Keratinocyte (primary cell): ENCODE data around the gene NPHS1. TPM values are rescaled to one million over a fixed set of nuclear protein-coding genes. Genes with fewer than 3 reads are reported as not detected.
"Not testable (repeated sequence)": the region's sequence is repeated elsewhere in the genome, so short reads cannot be mapped to it uniquely, and the experiment has no call there.

Experiments used
- DNase-seq: peaks from one replicate; pipeline ENCODE4 v3.0.0-alpha.2; 2011; ENCODE audit warnings: low read depth, missing footprints, low spot score
- FAIRE-seq: peaks from 2 replicates; lab custom pipeline; 2011; peaks lifted over from hg19 to GRCh38; lab: Jason Lieb, UNC
- H2AFZ ChIP-seq: 2 replicates; pipeline ENCODE4 v1.6.0; 2012; ENCODE audit warnings: low read length, control low read depth, inconsistent platforms; ENCODE audit not compliant: control insufficient read depth
- H3K27ac ChIP-seq: 2 replicates; pipeline ENCODE4 v1.5.1; 2011; ENCODE audit warnings: low read length; ENCODE audit not compliant: control insufficient read depth, insufficient read depth
- H3K27me3 ChIP-seq: 3 replicates; pipeline ENCODE4 v1.6.0; 2011; ENCODE audit warnings: low read length; ENCODE audit not compliant: control insufficient read depth, insufficient read depth; ENCODE audit errors: extremely low read depth
- H3K36me3 ChIP-seq, 2 experiments: 2 replicates in 1 of 2; 3 replicates in 1 of 2; pipeline ENCODE4 v1.5.1; 2011; ENCODE audit warnings: low read length in 2 of 2, mild to moderate bottlenecking in 1 of 2; ENCODE audit not compliant: control insufficient read depth in 2 of 2, insufficient read depth in 2 of 2; ENCODE audit errors: extremely low read depth in 1 of 2
- H3K4me1 ChIP-seq: 3 replicates; pipeline ENCODE4 v1.5.1; 2011; ENCODE audit warnings: low read length; ENCODE audit not compliant: control insufficient read depth, insufficient read depth; ENCODE audit errors: extremely low read depth
- H3K4me2 ChIP-seq: 3 replicates; pipeline ENCODE4 v1.6.0; 2011; ENCODE audit warnings: low read depth, low read length; ENCODE audit not compliant: control insufficient read depth, insufficient read depth; ENCODE audit errors: extremely low read depth
- H3K4me3 ChIP-seq, 3 experiments: fragments of 200-600 bp in 1 of 3; sonication (generic) in 1 of 3; 2 replicates in 2 of 3; 3 replicates in 1 of 3; pipeline ENCODE4 v1.5.1; 2011 to 2016; ENCODE audit warnings: low read length in 3 of 3, mild to moderate bottlenecking in 3 of 3, control low read depth in 2 of 3, inconsistent platforms in 1 of 3, low read depth in 1 of 3, mixed read lengths in 1 of 3, mixed run types in 1 of 3, moderate library complexity in 1 of 3; ENCODE audit not compliant: control insufficient read depth in 2 of 3, insufficient read depth in 2 of 3; ENCODE audit errors: extremely low read depth in 1 of 3
- H3K79me2 ChIP-seq: 2 replicates; pipeline ENCODE4 v1.6.0; 2012; ENCODE audit warnings: low read length; ENCODE audit not compliant: control insufficient read depth, insufficient read depth
- H3K9ac ChIP-seq: 3 replicates; pipeline ENCODE4 v1.6.0; 2011; ENCODE audit warnings: low read length; ENCODE audit not compliant: control insufficient read depth, insufficient read depth; ENCODE audit errors: extremely low read depth
- H3K9me1 ChIP-seq: 3 replicates; pipeline ENCODE4 v1.6.0; 2011; ENCODE audit warnings: low read length; ENCODE audit not compliant: control insufficient read depth, insufficient read depth; ENCODE audit errors: extremely low read depth
- H3K9me3 ChIP-seq: 2 replicates; pipeline ENCODE4 v1.5.1; 2012; ENCODE audit warnings: low read depth, low read length; ENCODE audit not compliant: control insufficient read depth
- H4K20me1 ChIP-seq: 3 replicates; pipeline ENCODE4 v1.6.0; 2011; ENCODE audit warnings: low read length; ENCODE audit not compliant: control insufficient read depth, insufficient read depth; ENCODE audit errors: extremely low read depth
- EZH2 ChIP-seq: IDR thresholded peaks from one replicate; pipeline ENCODE4 v1.6.1; 2012; ENCODE audit warnings: inconsistent platforms, mild to moderate bottlenecking, low read length, moderate library complexity
- dilution Hi-C: fragments of 300-500 bp; cut with MboI; formaldehyde crosslinking; loops from one replicate; pipeline ENCODE4 v1.7.0; 2020; ENCODE audit warnings: low sequenced_read_pairs; ENCODE audit not compliant: extremely low pct_ligation_motif_present
- polyA plus RNA-seq, 5 experiments: library from polyadenylated mRNA; depleted of rRNA in 3 of 5; stranded (reverse) in 3 of 5; stranded (forward) in 1 of 5; unstranded in 1 of 5; fragments of >200 nt; gene quantifications; 1 replicate in 1 of 5; 2 replicates in 3 of 5; 3 replicates in 1 of 5; pipeline versions ENCODE4 v1.2.1 to v1.2.3, GENCODE V29; 2011 to 2012; ENCODE audit warnings: missing spikeins in 2 of 5, low read depth in 1 of 5, low replicate concordance in 1 of 5
- TF ChIP-seq, protein P1 (sequence below), 3 experiments: IDR thresholded peaks in 1 of 3; conservative IDR thresholded peaks in 1 of 3; optimal IDR thresholded peaks in 1 of 3; 2 replicates in 2 of 3; 3 replicates in 1 of 3; pipeline versions ENCODE3 to v1.5.1; 2011; ENCODE audit warnings: low read length in 3 of 3, mild to moderate bottlenecking in 3 of 3, moderate library complexity in 2 of 3, control low read depth in 1 of 3, inconsistent platforms in 1 of 3; ENCODE audit not compliant: insufficient read depth in 2 of 3; ENCODE audit errors: extremely low read depth in 1 of 3

The NPHS1 gene
- polyA plus RNA-seq, 1 donor (not counting 4 experiments of a cell fraction or from before 2014, with no cell fraction given): not detected

DNA sequence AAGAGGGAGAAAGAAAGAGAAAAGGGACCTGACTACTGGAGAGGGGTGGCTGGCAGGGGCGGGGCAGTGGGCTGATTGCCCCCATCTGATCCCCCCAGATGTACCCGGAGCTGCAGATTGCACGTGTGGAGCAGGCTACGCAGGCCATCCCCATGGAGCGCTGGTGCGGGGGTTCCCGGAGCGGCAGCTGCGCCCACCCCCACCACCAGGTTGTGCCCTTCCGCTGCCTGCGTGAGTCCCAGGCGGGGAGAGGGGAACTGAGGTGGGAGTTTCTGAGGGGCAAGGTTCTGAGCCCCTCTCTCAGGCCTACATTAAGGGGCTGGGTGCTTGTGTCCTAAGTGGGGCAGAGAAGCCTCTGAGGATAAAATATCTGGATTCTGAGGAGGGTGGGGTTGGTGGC lies 18.5 kb upstream of the NPHS1 start:
- no peak for DNase-seq
- dilution Hi-C loops: no loop called here
- H3K9ac ChIP-seq: no peak overlapping the region
- H4K20me1 ChIP-seq: peaks cover 3% of the 10 kb centered on the region
- no peak overlapping the region for H3K4me2 ChIP-seq
- no peak overlapping the region for H2AFZ ChIP-seq
- peaks cover 3% of the 10 kb centered on the region for H3K4me1 ChIP-seq
- no peak overlapping the region for H3K27ac ChIP-seq
- no peaks in the 10 kb centered on the region for H3K9me3 ChIP-seq
- no peaks in the 10 kb centered on the region for H3K36me3 ChIP-seq
- FAIRE-seq: no peak
- no peaks in the 10 kb centered on the region for H3K9me1 ChIP-seq
- no peak overlapping the region for H3K4me3 ChIP-seq
- H3K27me3 ChIP-seq: peaks cover 24% of the 10 kb centered on the region
- TF ChIP-seq, protein P1, sequence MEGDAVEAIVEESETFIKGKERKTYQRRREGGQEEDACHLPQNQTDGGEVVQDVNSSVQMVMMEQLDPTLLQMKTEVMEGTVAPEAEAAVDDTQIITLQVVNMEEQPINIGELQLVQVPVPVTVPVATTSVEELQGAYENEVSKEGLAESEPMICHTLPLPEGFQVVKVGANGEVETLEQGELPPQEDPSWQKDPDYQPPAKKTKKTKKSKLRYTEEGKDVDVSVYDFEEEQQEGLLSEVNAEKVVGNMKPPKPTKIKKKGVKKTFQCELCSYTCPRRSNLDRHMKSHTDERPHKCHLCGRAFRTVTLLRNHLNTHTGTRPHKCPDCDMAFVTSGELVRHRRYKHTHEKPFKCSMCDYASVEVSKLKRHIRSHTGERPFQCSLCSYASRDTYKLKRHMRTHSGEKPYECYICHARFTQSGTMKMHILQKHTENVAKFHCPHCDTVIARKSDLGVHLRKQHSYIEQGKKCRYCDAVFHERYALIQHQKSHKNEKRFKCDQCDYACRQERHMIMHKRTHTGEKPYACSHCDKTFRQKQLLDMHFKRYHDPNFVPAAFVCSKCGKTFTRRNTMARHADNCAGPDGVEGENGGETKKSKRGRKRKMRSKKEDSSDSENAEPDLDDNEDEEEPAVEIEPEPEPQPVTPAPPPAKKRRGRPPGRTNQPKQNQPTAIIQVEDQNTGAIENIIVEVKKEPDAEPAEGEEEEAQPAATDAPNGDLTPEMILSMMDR (optimal IDR thresholded peaks at IDR 0.05 in 1 of 3, IDR thresholded peaks at IDR 0.05 in 1 of 3, conservative IDR thresholded peaks at IDR 0.05 in 1 of 3; ENCODE audit: extremely low read depth in 1 of 3, insufficient read depth in 2 of 3, low read length in 3 of 3): no peak
- TF ChIP-seq EZH2: no peak
- no peaks in the 10 kb centered on the region for H3K79me2 ChIP-seq

DNA sequence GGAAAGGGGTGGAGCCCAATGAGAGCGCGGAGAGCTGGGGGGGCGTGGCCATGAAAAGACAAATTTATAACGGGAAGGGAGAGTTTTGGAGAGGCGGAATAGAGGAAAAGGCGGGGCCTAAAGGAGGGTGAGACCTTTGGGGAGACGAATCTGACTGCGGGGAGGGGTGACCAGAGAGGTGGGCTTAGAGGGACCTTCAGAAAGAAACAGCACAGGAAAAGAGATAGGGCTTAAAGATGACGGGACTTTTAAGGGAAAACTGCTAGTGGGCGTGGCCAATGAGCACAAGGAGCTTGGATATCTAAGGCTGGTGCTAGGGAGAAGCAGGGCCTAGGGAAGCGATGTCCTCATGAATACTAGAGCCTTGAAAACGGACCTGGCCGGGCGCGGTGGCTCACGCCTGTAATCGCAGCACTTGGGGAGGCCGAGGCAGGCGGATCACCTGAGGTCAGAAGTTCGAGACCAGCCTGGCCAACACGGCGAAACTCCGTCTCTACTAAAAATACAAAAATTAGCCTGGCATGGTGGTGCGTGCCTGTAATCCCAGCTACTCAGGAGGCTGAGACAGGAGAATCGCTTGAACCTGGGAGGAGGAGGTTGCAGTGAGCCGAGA lies 17.9 kb upstream of the NPHS1 start:
- H3K9ac ChIP-seq, H4K20me1 ChIP-seq, H3K4me1 ChIP-seq, H2AFZ ChIP-seq, FAIRE-seq, H3K36me3 ChIP-seq, H3K9me3 ChIP-seq, H3K4me3 ChIP-seq, H3K9me1 ChIP-seq, dilution Hi-C loops, H3K27ac ChIP-seq, H3K79me2 ChIP-seq, DNase-seq: not testable (repeated sequence)
- Histone ChIP-seq H3K4me2 (peak overlapping the region; percentile 58), H3K27me3 (peaks cover 24% of the 10 kb centered on the region)
